Hepatocyte (in vitro differentiated cells): Measurements from ENCODE around the gene RPL36AL. TPM values are rescaled to one million over a fixed set of nuclear protein-coding genes. Genes with fewer than 3 reads are reported as not detected.

Source experiments
- DNase-seq: peaks from one replicate; pipeline ENCODE4 v3.0.0-alpha.2; 2016; ENCODE audit warnings: low spot score
- H2AFZ ChIP-seq: fragments of 200-600 bp; sonication (generic); 2 replicates; pipeline ENCODE4 v1.6.0; 2016; ENCODE audit warnings: antibody characterized with exemption, mild to moderate bottlenecking
- H3K27ac ChIP-seq: fragments of 200-600 bp; sonication (generic); 2 replicates; pipeline ENCODE4 v1.5.1; 2016; ENCODE audit warnings: mild to moderate bottlenecking
- H3K27me3 ChIP-seq: fragments of 200-600 bp; sonication (generic); 2 replicates; pipeline ENCODE4 v1.6.1; 2016
- H3K36me3 ChIP-seq: fragments of 200-600 bp; sonication (generic); replicated peaks from 2 replicates; pipeline ENCODE4 v1.5.1; 2016; ENCODE audit warnings: low read depth; ENCODE audit not compliant: insufficient read depth
- H3K4me1 ChIP-seq: fragments of 200-600 bp; sonication (generic); 2 replicates; pipeline ENCODE4 v1.5.1; 2016; ENCODE audit warnings: mild to moderate bottlenecking, moderate library complexity; ENCODE audit not compliant: insufficient read depth
- H3K4me2 ChIP-seq: fragments of 200-600 bp; sonication (generic); 2 replicates; pipeline ENCODE4 v1.6.0; 2016
- H3K4me3 ChIP-seq: fragments of 200-600 bp; sonication (generic); 2 replicates; pipeline ENCODE4 v1.5.1; 2016; ENCODE audit warnings: mild to moderate bottlenecking
- H3K79me2 ChIP-seq: fragments of 200-600 bp; sonication (generic); 2 replicates; pipeline ENCODE4 v1.6.0; 2017; ENCODE audit warnings: mild to moderate bottlenecking
- H3K9me2 ChIP-seq: fragments of 200-600 bp; sonication (generic); replicated peaks from 2 replicates; pipeline ENCODE4 v1.6.0; 2017; ENCODE audit warnings: mild to moderate bottlenecking; ENCODE audit not compliant: insufficient read depth
- H3K9me3 ChIP-seq: fragments of 200-600 bp; sonication (generic); 2 replicates; pipeline ENCODE4 v1.5.1; 2016; ENCODE audit warnings: low read depth, mild to moderate bottlenecking
- H4K20me1 ChIP-seq: fragments of 200-600 bp; sonication (generic); 2 replicates; pipeline ENCODE4 v1.6.0; 2016; ENCODE audit warnings: mild to moderate bottlenecking; ENCODE audit not compliant: insufficient read depth, poor library complexity, severe bottlenecking
- CTCF ChIP-seq: fragments of 200-600 bp; sonication (generic); IDR thresholded peaks from 2 replicates; pipeline ENCODE4 v1.5.1; 2016; ENCODE audit warnings: antibody characterized with exemption, mild to moderate bottlenecking; ENCODE audit not compliant: poor library complexity
- EZH2 ChIP-seq: fragments of 200-600 bp; sonication (generic); IDR thresholded peaks from 2 replicates; pipeline ENCODE4 v1.6.1; 2016; ENCODE audit warnings: antibody characterized with exemption, mild to moderate bottlenecking, borderline replicate concordance
- EZH2phosphoT487 ChIP-seq: fragments of 200-600 bp; sonication (generic); IDR thresholded peaks from one replicate; pipeline ENCODE4 v1.6.1; 2018; ENCODE audit warnings: antibody characterized with exemption, mild to moderate bottlenecking, low read depth, moderate library complexity; ENCODE audit not compliant: unreplicated experiment, severe bottlenecking
- WGBS: methylation state at CpG from one replicate; pipeline ENCODE4 v1.1.6; 2016; ENCODE audit warnings: low lambda C conversion rate; ENCODE audit errors: missing lambda C conversion rate; 5-methylcytosine and 5-hydroxymethylcytosine counted together
- polyA plus RNA-seq: library from polyadenylated mRNA; unstranded; fragments of >200 nt; fragmentation: Nextera tagmentation; extraction: Ambion mirVana; gene quantifications from 2 replicates; pipeline ENCODE4 v1.2.1, GENCODE V29; 2016
- total RNA-seq: library from RNA; depleted of rRNA; stranded (reverse); fragments of >200 nt; gene quantifications from 2 replicates; pipeline ENCODE4 v1.2.3, GENCODE V29; 2014

Gene RPL36AL
- total and polyA plus RNA-seq, 2 experiments from 2014 or later: 208 to 277 TPM

- Histone ChIP-seq H3K27me3 (no peaks in the 10 kb centered on the region), H3K79me2 (peaks cover 78% of the 10 kb centered on the region), H3K4me3 (peak overlapping the region; percentile 89), H3K9me3 (no peaks in the 10 kb centered on the region), H3K4me2 (peak overlapping the region; percentile 95), H2AFZ (no peak overlapping the region), H4K20me1 (peaks cover 26% of the 10 kb centered on the region), H3K4me1 (peaks cover 21% of the 10 kb centered on the region), H3K9me2 (no peaks in the 10 kb centered on the region), H3K27ac (peak overlapping the region; percentile 1), H3K36me3 (peaks cover 4% of the 10 kb centered on the region)
- WGBS: 71% methylated on average over 3 of the region's 3 CpGs
- DNase-seq: no peak
- TF ChIP-seq CTCF (no peak), EZH2 (no peak), EZH2phosphoT487 (no peak)
These were observed 3.0 kb upstream of the RPL36AL start for GRCh38 chr14:49623387-49623786.

- H3K27ac ChIP-seq: peak overlapping the region; percentile 97
- peak overlapping the region; percentile 95 for H3K4me2 ChIP-seq
- peak overlapping the region; percentile 89 for H3K4me3 ChIP-seq
- peaks cover 82% of the 10 kb centered on the region for H3K79me2 ChIP-seq
- peaks cover 1% of the 10 kb centered on the region for H3K36me3 ChIP-seq
- WGBS: 77% methylated on average over 3 of the region's 3 CpGs
- no peaks in the 10 kb centered on the region for H3K27me3 ChIP-seq
- H3K4me1 ChIP-seq: peaks cover 21% of the 10 kb centered on the region
- H4K20me1 ChIP-seq: peaks cover 33% of the 10 kb centered on the region
- no peak for DNase-seq
- no peak for TF ChIP-seq CTCF
- no peak for TF ChIP-seq EZH2
- no peak for TF ChIP-seq EZH2phosphoT487
- H3K9me2 ChIP-seq: no peaks in the 10 kb centered on the region
- no peaks in the 10 kb centered on the region for H3K9me3 ChIP-seq
- H2AFZ ChIP-seq: no peak overlapping the region
These were observed 1.7 kb upstream of the RPL36AL start for GRCh38 chr14:49622022-49622607.

GRCh38 chr14:49621114-49621881 is 872 bp upstream of the RPL36AL start:
- Histone ChIP-seq H3K4me3 (peak overlapping the region; percentile 89), H3K4me2 (peak overlapping the region; percentile 95), H3K27me3 (no peaks in the 10 kb centered on the region), H3K9me3 (no peaks in the 10 kb centered on the region), H3K9me2 (no peaks in the 10 kb centered on the region), H2AFZ (peak overlapping the region; percentile 72), H3K4me1 (peaks cover 21% of the 10 kb centered on the region), H3K79me2 (peaks cover 76% of the 10 kb centered on the region), H3K36me3 (no peaks in the 10 kb centered on the region), H3K27ac (peak overlapping the region; percentile 97), H4K20me1 (peaks cover 31% of the 10 kb centered on the region)
- DNase-seq: peak; percentile 74
- 5% methylated on average over 51 of the region's 65 CpGs for WGBS
- TF ChIP-seq EZH2 (no peak), EZH2phosphoT487 (no peak), CTCF (no peak)
